SJSA1 (cell line): ENCODE data around the gene DCAF8. TPM values are rescaled to one million over a fixed set of nuclear protein-coding genes. Genes with fewer than 3 reads are reported as not detected.

Source experiments
- DNase-seq, 2 experiments: peaks; one replicate each; pipeline ENCODE4 v3.0.0-alpha.2; 2015 to 2020; ENCODE audit warnings: low spot score in 2 of 2, low read depth in 1 of 2
- H3K27ac ChIP-seq: fragments of 250-450 bp; sonication (Bioruptor Pico); 2 replicates; pipeline ENCODE4 v1.5.1; 2020; ENCODE audit warnings: mild to moderate bottlenecking, moderate library complexity
- H3K27me3 ChIP-seq: fragments of 250-450 bp; sonication (Bioruptor Pico); replicated peaks from 2 replicates; pipeline ENCODE4 v1.5.1; 2020; ENCODE audit warnings: mild to moderate bottlenecking, moderate library complexity
- H3K36me3 ChIP-seq: fragments of 250-450 bp; sonication (Bioruptor Pico); 2 replicates; pipeline ENCODE4 v1.5.1; 2020; ENCODE audit warnings: mild to moderate bottlenecking
- H3K4me1 ChIP-seq: fragments of 250-450 bp; sonication (Bioruptor Pico); replicated peaks from 2 replicates; pipeline ENCODE4 v1.6.1; 2021; ENCODE audit warnings: mild to moderate bottlenecking
- H3K4me3 ChIP-seq: fragments of 250-450 bp; sonication (Bioruptor Pico); 2 replicates; pipeline ENCODE4 v1.5.1; 2020; ENCODE audit warnings: mild to moderate bottlenecking
- H3K9me3 ChIP-seq: fragments of 250-450 bp; sonication (Bioruptor Pico); replicated peaks from 2 replicates; pipeline ENCODE4 v1.5.1; 2020; ENCODE audit warnings: mild to moderate bottlenecking
- total RNA-seq: library from RNA; depleted of rRNA; stranded (reverse); fragments of >200 nt; shearing (Covaris generic); gene quantifications from 2 replicates; pipeline ENCODE4 v1.2.3, GENCODE V29; 2014

DCAF8 gene
- total RNA-seq, 1 experiment from 2014 or later: 37.5 TPM

GRCh38 chr1:160284220-160284781, 22.0 kb upstream of the DCAF8 start:
- Histone ChIP-seq H3K27me3 (no peaks in the 10 kb centered on the region), H3K36me3 (peaks cover 50% of the 10 kb centered on the region), H3K4me3 (peak overlapping the region; percentile 65), H3K9me3 (no peaks in the 10 kb centered on the region), H3K27ac (peak overlapping the region; percentile 40), H3K4me1 (peaks cover 8% of the 10 kb centered on the region)
- peak in 1 of 2 experiments; percentile 62 for DNase-seq

GRCh38 chr1:160282807-160283206, 20.5 kb upstream of the DCAF8 start:
- DNase-seq: no peak
- Histone ChIP-seq H3K27ac (no peak overlapping the region), H3K4me1 (peaks cover 8% of the 10 kb centered on the region), H3K4me3 (no peak overlapping the region), H3K36me3 (peaks cover 54% of the 10 kb centered on the region), H3K9me3 (no peaks in the 10 kb centered on the region), H3K27me3 (no peaks in the 10 kb centered on the region)

GRCh38 chr1:160277987-160278386, 15.6 kb upstream of the DCAF8 start:
- Histone ChIP-seq H3K9me3 (no peaks in the 10 kb centered on the region), H3K27me3 (no peaks in the 10 kb centered on the region), H3K27ac (no peak overlapping the region), H3K4me1 (no peaks in the 10 kb centered on the region), H3K4me3 (no peak overlapping the region), H3K36me3 (peaks cover 55% of the 10 kb centered on the region)
- no peak for DNase-seq

- H3K4me3 ChIP-seq: no peak overlapping the region
- no peak for DNase-seq
- peaks cover 48% of the 10 kb centered on the region for H3K36me3 ChIP-seq
- no peaks in the 10 kb centered on the region for H3K4me1 ChIP-seq
- no peaks in the 10 kb centered on the region for H3K9me3 ChIP-seq
- no peaks in the 10 kb centered on the region for H3K27me3 ChIP-seq
- no peak overlapping the region for H3K27ac ChIP-seq
Measured at GRCh38 chr1:160277330-160277729, 15.0 kb upstream of the DCAF8 start.

GRCh38 chr1:160271025-160271424, 8.7 kb upstream of the DCAF8 start:
- 0 out of 2 replicates have a peak, but pooled peaks cover 4% of the 10 kb centered on the region for H3K27me3 ChIP-seq
- no peak overlapping the region for H3K27ac ChIP-seq
- H3K36me3 ChIP-seq: no peaks in the 10 kb centered on the region
- no peaks in the 10 kb centered on the region for H3K9me3 ChIP-seq
- DNase-seq: no peak
- no peaks in the 10 kb centered on the region for H3K4me1 ChIP-seq
- no peak overlapping the region for H3K4me3 ChIP-seq

- no peak for DNase-seq
- no peaks in the 10 kb centered on the region for H3K36me3 ChIP-seq
- no peaks in the 10 kb centered on the region for H3K9me3 ChIP-seq
- H3K4me3 ChIP-seq: no peak overlapping the region
- no peaks in the 10 kb centered on the region for H3K4me1 ChIP-seq
- H3K27ac ChIP-seq: no peak overlapping the region
- H3K27me3 ChIP-seq: 0 out of 2 replicates have a peak, but pooled peaks cover 4% of the 10 kb centered on the region
Measured at GRCh38 chr1:160267284-160267991, 5.1 kb upstream of the DCAF8 start.

- peaks cover 4% of the 10 kb centered on the region; the same call in 1 of the 2 replicates for H3K36me3 ChIP-seq
- no peak overlapping the region for H3K4me3 ChIP-seq
- H3K9me3 ChIP-seq: no peaks in the 10 kb centered on the region
- DNase-seq: no peak
- H3K27me3 ChIP-seq: no peaks in the 10 kb centered on the region
- H3K4me1 ChIP-seq: peaks cover 13% of the 10 kb centered on the region
- no peak overlapping the region for H3K27ac ChIP-seq
Measured at GRCh38 chr1:160264795-160265307, 2.5 kb upstream of the DCAF8 start.

GRCh38 chr1:160261556-160261892, 825 bp downstream of the DCAF8 start:
- peaks cover 9% of the 10 kb centered on the region for H3K36me3 ChIP-seq

GRCh38 chr1:160260406-160261382, 1.7 kb downstream of the DCAF8 start:
- H3K27ac ChIP-seq: peak overlapping the region; percentile 89
- peak; percentile 60 to 87 for DNase-seq
- H3K27me3 ChIP-seq: no peaks in the 10 kb centered on the region
- peak overlapping the region; percentile 75 for H3K4me3 ChIP-seq
- peaks cover 9% of the 10 kb centered on the region for H3K36me3 ChIP-seq
- no peaks in the 10 kb centered on the region for H3K9me3 ChIP-seq
- peaks cover 13% of the 10 kb centered on the region for H3K4me1 ChIP-seq

More at GRCh38 chr1:160261556-160261892, 825 bp downstream of the DCAF8 start:
- Histone ChIP-seq H3K27me3 (no peaks in the 10 kb centered on the region), H3K4me1 (peaks cover 13% of the 10 kb centered on the region), H3K27ac (peak overlapping the region; percentile 89), H3K4me3 (peak overlapping the region; percentile 75), H3K9me3 (no peaks in the 10 kb centered on the region)
- DNase-seq: peak; percentile 82 to 94

- no peaks in the 10 kb centered on the region for H3K27me3 ChIP-seq
- H3K27ac ChIP-seq: no peak overlapping the region
- no peak overlapping the region for H3K4me3 ChIP-seq
- peaks cover 9% of the 10 kb centered on the region for H3K36me3 ChIP-seq
- no peak for DNase-seq
- H3K4me1 ChIP-seq: peaks cover 13% of the 10 kb centered on the region
- H3K9me3 ChIP-seq: no peaks in the 10 kb centered on the region
Measured at GRCh38 chr1:160258177-160258798, 4.1 kb downstream of the DCAF8 start.

- no peaks in the 10 kb centered on the region for H3K9me3 ChIP-seq
- peaks cover 13% of the 10 kb centered on the region for H3K4me1 ChIP-seq
- H3K36me3 ChIP-seq: peaks cover 9% of the 10 kb centered on the region
- no peaks in the 10 kb centered on the region for H3K27me3 ChIP-seq
- H3K4me3 ChIP-seq: no peak overlapping the region
- no peak overlapping the region for H3K27ac ChIP-seq
- DNase-seq: no peak
Measured at GRCh38 chr1:160257411-160258015, 4.8 kb downstream of the DCAF8 start.

GRCh38 chr1:160256396-160257046, 5.8 kb downstream of the DCAF8 start:
- DNase-seq: no peak
- Histone ChIP-seq H3K36me3 (peaks cover 4% of the 10 kb centered on the region), H3K4me3 (no peak overlapping the region), H3K27ac (no peak overlapping the region), H3K27me3 (no peaks in the 10 kb centered on the region), H3K4me1 (peaks cover 13% of the 10 kb centered on the region), H3K9me3 (no peaks in the 10 kb centered on the region)
